Esophagus squamous epithelium (tissue), 4 donors: Measurements from ENCODE around the gene ZBED4.

Source experiments
- POLR2A ChIP-seq, 4 donors: fragments of 450-650 bp; IDR thresholded peaks; one replicate each; pipeline ENCODE4 v1.6.1; 2017; ENCODE audit warnings: antibody characterized with exemption in 4 of 4, mild to moderate bottlenecking in 4 of 4, moderate library complexity in 3 of 4
- TF ChIP-seq, protein P1 (sequence below), 6 experiments: fragments of 450-650 bp in 4 of 6; fragments of 200-600 bp in 2 of 6; sonication (generic) in 2 of 6; IDR thresholded peaks; one replicate each; pipeline ENCODE4 v1.5.1; 2016 to 2019; ENCODE audit warnings: antibody characterized with exemption in 6 of 6, mild to moderate bottlenecking in 4 of 6, moderate library complexity in 4 of 6

DNA sequence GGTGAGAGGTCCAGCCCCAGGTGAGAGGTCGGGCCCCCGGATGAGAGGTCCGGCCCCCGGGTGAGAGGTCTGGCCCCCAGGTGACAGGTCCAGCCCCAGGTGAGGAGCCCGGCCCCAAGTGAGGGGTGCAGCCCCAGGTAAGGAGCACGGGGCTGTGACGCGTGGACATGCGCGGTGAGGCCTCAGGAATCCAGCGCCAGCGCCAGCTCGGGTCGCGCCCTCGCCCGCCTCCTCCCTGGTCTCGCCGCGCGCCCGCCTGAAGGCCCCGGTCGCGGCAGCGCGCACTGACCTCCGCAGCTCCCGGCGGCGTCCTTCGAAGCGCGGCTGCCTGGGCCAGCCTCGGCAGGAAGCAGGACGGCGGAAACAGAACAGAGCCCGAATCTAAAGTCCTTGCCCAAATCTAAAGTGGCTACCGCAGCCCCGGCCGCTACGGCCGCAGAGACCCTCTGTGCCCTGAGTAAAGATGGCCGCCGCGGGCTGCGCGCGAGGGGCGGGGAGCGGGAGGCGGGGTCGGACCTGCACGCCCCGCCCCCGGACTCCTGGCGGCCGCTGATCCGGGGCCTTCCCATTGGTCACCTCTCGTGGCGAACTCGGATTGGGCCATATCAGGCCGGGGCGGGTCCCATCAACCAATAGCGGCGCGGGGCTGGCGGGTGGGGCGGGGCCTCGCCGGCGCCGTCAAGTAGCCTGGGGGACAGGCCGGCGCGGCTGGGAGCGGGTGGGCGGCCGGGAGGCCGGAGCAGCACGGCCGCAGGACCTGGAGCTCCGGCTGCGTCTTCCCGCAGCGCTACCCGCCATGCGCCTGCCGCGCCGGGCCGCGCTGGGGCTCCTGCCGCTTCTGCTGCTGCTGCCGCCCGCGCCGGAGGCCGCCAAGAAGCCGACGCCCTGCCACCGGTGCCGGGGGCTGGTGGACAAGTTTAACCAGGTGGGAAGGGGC lies 64.6 kb downstream of the ZBED4 start, which contains the start of the genes ALG12 and CRELD2:
- TF ChIP-seq, protein P1, sequence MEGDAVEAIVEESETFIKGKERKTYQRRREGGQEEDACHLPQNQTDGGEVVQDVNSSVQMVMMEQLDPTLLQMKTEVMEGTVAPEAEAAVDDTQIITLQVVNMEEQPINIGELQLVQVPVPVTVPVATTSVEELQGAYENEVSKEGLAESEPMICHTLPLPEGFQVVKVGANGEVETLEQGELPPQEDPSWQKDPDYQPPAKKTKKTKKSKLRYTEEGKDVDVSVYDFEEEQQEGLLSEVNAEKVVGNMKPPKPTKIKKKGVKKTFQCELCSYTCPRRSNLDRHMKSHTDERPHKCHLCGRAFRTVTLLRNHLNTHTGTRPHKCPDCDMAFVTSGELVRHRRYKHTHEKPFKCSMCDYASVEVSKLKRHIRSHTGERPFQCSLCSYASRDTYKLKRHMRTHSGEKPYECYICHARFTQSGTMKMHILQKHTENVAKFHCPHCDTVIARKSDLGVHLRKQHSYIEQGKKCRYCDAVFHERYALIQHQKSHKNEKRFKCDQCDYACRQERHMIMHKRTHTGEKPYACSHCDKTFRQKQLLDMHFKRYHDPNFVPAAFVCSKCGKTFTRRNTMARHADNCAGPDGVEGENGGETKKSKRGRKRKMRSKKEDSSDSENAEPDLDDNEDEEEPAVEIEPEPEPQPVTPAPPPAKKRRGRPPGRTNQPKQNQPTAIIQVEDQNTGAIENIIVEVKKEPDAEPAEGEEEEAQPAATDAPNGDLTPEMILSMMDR (IDR thresholded peaks at IDR 0.05): peak in 2 of 6 experiments; percentile 3 to 35
- TF ChIP-seq POLR2A (IDR thresholded peaks at IDR 0.05): peak in 3 of 4 donors; percentile 20 to 73 (median 60)
